A549 (cell line): Measurements from ENCODE around the gene LATS2. TPM values are rescaled to one million over a fixed set of nuclear protein-coding genes. Genes with fewer than 3 reads are reported as not detected.

ENCODE experiments used
- ATAC-seq, 2 experiments: fragments of 200-7000 bp in 1 of 2; fragments of >200 bp in 1 of 2; cut with Nextera tagmentation in 1 of 2; cut with Tn5 transposase in 1 of 2; 3 replicates each; pipeline versions ENCODE4 v1.8.0 to v1.9.1; 2018 to 2020; ENCODE audit warnings: mild to moderate bottlenecking in 1 of 2, moderate library complexity in 1 of 2
- CTCF ChIA-PET: fragments of 300-600 bp; sonication (Branson Sonifier 250); formaldehyde crosslinking; extraction: SDS; loops from one replicate; lab custom pipeline; 2021; ENCODE audit warnings: antibody characterized with exemption, inconsistent platforms; lab: Yijun Ruan, JAX
- POLR2A ChIA-PET: fragments of 350-600 bp; formaldehyde crosslinking; extraction: SDS; loops from one replicate; lab custom pipeline; 2021; ENCODE audit warnings: antibody characterized with exemption, inconsistent platforms; lab: Yijun Ruan, JAX
- DNase-seq, 2 experiments: peaks; one replicate each; pipeline versions ENCODE4 v3.0.0 to v3.0.0-alpha.2; 2011 to 2016; ENCODE audit warnings: low read depth in 1 of 2, low spot score in 1 of 2
- FAIRE-seq: peaks from 2 replicates; lab custom pipeline; 2011; peaks lifted over from hg19 to GRCh38; lab: Jason Lieb, UNC
- H3K27ac ChIP-seq, 2 experiments: fragments of >200 bp; sonication (Bioruptor Twin); formaldehyde crosslinking; 3 replicates each; pipeline ENCODE4 v1.5.1; 2016 to 2017
- H3K4me1 ChIP-seq: fragments of >200 bp; sonication (Bioruptor Twin); formaldehyde crosslinking; 3 replicates; pipeline ENCODE4 v1.6.1; 2016
- H3K4me2 ChIP-seq: fragments of >200 bp; sonication (Bioruptor Twin); formaldehyde crosslinking; 3 replicates; pipeline ENCODE4 v1.6.1; 2016
- H3K4me3 ChIP-seq: fragments of >200 bp; sonication (Bioruptor Twin); formaldehyde crosslinking; 3 replicates; pipeline ENCODE4 v1.5.1; 2016
- H3K9me3 ChIP-seq: fragments of >200 bp; sonication (Bioruptor Twin); formaldehyde crosslinking; 3 replicates; pipeline ENCODE4 v1.6.1; 2016
- ATOH8 ChIP-seq: fragments of 250-450 bp; sonication (Bioruptor Pico); IDR thresholded peaks from 2 replicates; pipeline ENCODE4 v1.5.0; 2020; ENCODE audit warnings: low read depth, mild to moderate bottlenecking, moderate library complexity
- BCL3 ChIP-seq: fragments of >200 bp; sonication (Bioruptor Twin); formaldehyde crosslinking; IDR thresholded peaks from 3 replicates; pipeline ENCODE4 v1.6.1; 2016
- BHLHE40 ChIP-seq: IDR thresholded peaks from 2 replicates; pipeline ENCODE4 v1.6.1; 2012; ENCODE audit warnings: low read depth, low read length, inconsistent platforms
- E2F6 ChIP-seq: IDR thresholded peaks from 2 replicates; pipeline ENCODE4 v1.6.1; 2012; ENCODE audit warnings: low read depth, borderline replicate concordance
- EHF ChIP-seq: fragments of 250-450 bp; sonication (Bioruptor Pico); IDR thresholded peaks from 2 replicates; pipeline ENCODE4 v1.5.0; 2020; ENCODE audit warnings: mild to moderate bottlenecking
- FOSL2 ChIP-seq, 2 experiments: fragments of 450-650 bp in 1 of 2; fragments of >200 bp in 1 of 2; sonication (Bioruptor Twin) in 1 of 2; formaldehyde crosslinking; IDR thresholded peaks; 2 replicates each; pipeline versions ENCODE4 v1.5.0 to v1.6.1; 2016 to 2020; ENCODE audit warnings: mild to moderate bottlenecking in 1 of 2, moderate library complexity in 1 of 2
- HEYL ChIP-seq: fragments of 250-450 bp; sonication (Bioruptor Pico); IDR thresholded peaks from 2 replicates; pipeline ENCODE4 v1.8.0; 2021; ENCODE audit warnings: mild to moderate bottlenecking, moderate library complexity
- HMGXB4 ChIP-seq: fragments of 250-450 bp; sonication (Bioruptor Pico); IDR thresholded peaks from 2 replicates; pipeline ENCODE4 v1.5.0; 2021; ENCODE audit warnings: mild to moderate bottlenecking, moderate library complexity, borderline replicate concordance
- HOXB5 ChIP-seq: fragments of 250-450 bp; sonication (Bioruptor Pico); IDR thresholded peaks from 2 replicates; pipeline ENCODE4 v1.5.0; 2020; ENCODE audit warnings: mild to moderate bottlenecking, moderate library complexity
- MAZ ChIP-seq: fragments of 150-350 bp; IDR thresholded peaks from 2 replicates; pipeline ENCODE4 v1.6.1; 2014; ENCODE audit warnings: antibody characterized with exemption, low read depth, low read length, borderline replicate concordance
- NFE2L2 ChIP-seq: fragments of 150-350 bp; conservative IDR thresholded peaks from 2 replicates; pipeline ENCODE4 v1.6.1; 2014; ENCODE audit warnings: low read length
- POLR2AphosphoS2 ChIP-seq: conservative IDR thresholded peaks from 2 replicates; pipeline ENCODE4 v1.6.1; 2012; ENCODE audit warnings: low read length, improper control_type of control experiment, inconsistent platforms
- RARB ChIP-seq: fragments of 250-450 bp; sonication (Bioruptor Pico); IDR thresholded peaks from 2 replicates; pipeline ENCODE4 v1.8.0; 2021; ENCODE audit warnings: mild to moderate bottlenecking, moderate library complexity
- RCOR1 ChIP-seq: fragments of 150-350 bp; IDR thresholded peaks from 2 replicates; pipeline ENCODE4 v1.6.1; 2014; ENCODE audit warnings: antibody characterized with exemption, low read length, low read depth
- RFX5 ChIP-seq: fragments of 450-650 bp; IDR thresholded peaks from 2 replicates; pipeline ENCODE4 v1.7.1; 2014; ENCODE audit warnings: antibody characterized with exemption, mild to moderate bottlenecking, moderate library complexity
- SREBF2 ChIP-seq: fragments of 450-650 bp; IDR thresholded peaks from 2 replicates; pipeline ENCODE4 v1.6.1; 2014; ENCODE audit warnings: mild to moderate bottlenecking, moderate library complexity
- TFCP2L1 ChIP-seq: fragments of 250-450 bp; sonication (Bioruptor Pico); IDR thresholded peaks from 2 replicates; pipeline ENCODE4 v1.5.0; 2021; ENCODE audit warnings: mild to moderate bottlenecking
- USF2 ChIP-seq: fragments of 450-650 bp; IDR thresholded peaks from 2 replicates; pipeline ENCODE4 v1.6.1; 2014; ENCODE audit warnings: antibody characterized with exemption
- ZC3H11A ChIP-seq: fragments of 450-650 bp; IDR thresholded peaks from 2 replicates; pipeline ENCODE4 v1.6.1; 2014; ENCODE audit warnings: antibody characterized with exemption, mild to moderate bottlenecking
- ZSCAN20 ChIP-seq: fragments of 250-450 bp; sonication (Bioruptor Pico); IDR thresholded peaks from 2 replicates; pipeline ENCODE4 v1.8.0; 2022; ENCODE audit warnings: mild to moderate bottlenecking, moderate library complexity
- WGBS: methylation state at CpG from one replicate; pipeline ENCODE4 v1.1.6; 2017; ENCODE audit errors: missing lambda C conversion rate; 5-methylcytosine and 5-hydroxymethylcytosine counted together
- polyA plus RNA-seq, 4 experiments: library from polyadenylated mRNA; depleted of rRNA in 3 of 4; stranded (reverse); fragments of >200 nt; fragmentation: RNase III in 1 of 4; extraction: RNeasy Plus Mini Kit Qiagen cat#74134 plus additional on column Dnase treatment in 1 of 4; gene quantifications; 2 replicates in 3 of 4; 3 replicates in 1 of 4; pipeline ENCODE4 v1.2.3, GENCODE V29; 2011 to 2017

The LATS2 gene
- polyA plus RNA-seq, 2 of the 4 experiments (the other 2 are of a cell fraction) = 7.8 to 7.9 TPM

GRCh38 chr13:21045100-21045499, 16.3 kb downstream of the LATS2 start:
- ChIA-PET CTCF (interaction anchor here (0.9 to 1.4 kb wide), 3 partner anchors 32 to 93 kb away, joined by 3 to 4 read pairs (median 3); no protein-coding TSS in a partner anchor), POLR2A (interaction anchor here (0.9 kb wide), 1 partner anchor 13 kb away, joined by 3 read pairs; no protein-coding TSS in a partner anchor)
- no peaks in the 10 kb centered on the region for H3K9me3 ChIP-seq
- TF ChIP-seq BHLHE40 (no peak), SREBF2 (no peak), ZC3H11A (no peak), ATOH8 (CRISPR knock-in tag) (no peak), RARB (CRISPR knock-in tag) (no peak)
- no peak overlapping the region for H3K4me2 ChIP-seq
- no peak for ATAC-seq
- H3K4me1 ChIP-seq = no peaks in the 10 kb centered on the region
- no peak overlapping the region for H3K4me3 ChIP-seq
- WGBS = 83% methylated on average over 5 of the region's 5 CpGs
- H3K27ac ChIP-seq = no peak overlapping the region
- DNase-seq = no peak
- no peak for FAIRE-seq

GRCh38 chr13:21043898-21044297, 17.5 kb downstream of the LATS2 start:
- Histone ChIP-seq H3K4me3 (no peak overlapping the region), H3K4me1 (no peaks in the 10 kb centered on the region)
- TF ChIP-seq SREBF2 (no peak), RFX5 (no peak), ZSCAN20 (CRISPR knock-in tag) (no peak), MAZ (no peak), BCL3 (no peak), POLR2AphosphoS2 (no peak), TFCP2L1 (CRISPR knock-in tag) (no peak), NFE2L2 (no peak), HEYL (CRISPR knock-in tag) (no peak), USF2 (no peak), EHF (CRISPR knock-in tag) (no peak), HMGXB4 (CRISPR knock-in tag) (no peak), HOXB5 (CRISPR knock-in tag) (no peak), E2F6 (no peak), RARB (CRISPR knock-in tag) (no peak), RCOR1 (no peak), FOSL2 (IDR thresholded peaks at IDR 0.05) (no peak), FOSL2 (CRISPR knock-in tag; IDR thresholded peaks at IDR 0.05) (no peak)
- TF ChIP-seq, all 56 proteins: peak for 0
- CTCF ChIA-PET = interaction anchor here (1.4 kb wide), 2 partner anchors 9 to 92 kb away, joined by 3 to 4 read pairs; no protein-coding TSS in a partner anchor
- Histone ChIP-seq H3K27ac (no peak overlapping the region), H3K9me3 (no peaks in the 10 kb centered on the region), H3K4me2 (no peak overlapping the region)
- DNase-seq (no peak), FAIRE-seq (no peak), ATAC-seq (no peak)
- 91% methylated on average over 2 of the region's 2 CpGs for WGBS
- POLR2A ChIA-PET = no interaction called here
